HG02852 (cell line): ENCODE data around the gene TRIP13.
"Not testable (repeated sequence)": the region's sequence is repeated elsewhere in the genome, so short reads cannot be mapped to it uniquely, and the experiment has no call there.

Experiments used
- ATAC-seq: cut with Tn5 transposase; IDR thresholded peaks from one replicate; pipeline ENCODE4 v1.9.1; 2021; ENCODE audit warnings: mild to moderate bottlenecking, moderate library complexity; ENCODE audit not compliant: unreplicated experiment

TRIP13 gene

GRCh38 chr5:871596-872298 lies 20.9 kb upstream of the TRIP13 start:
- no peak for ATAC-seq

DNA sequence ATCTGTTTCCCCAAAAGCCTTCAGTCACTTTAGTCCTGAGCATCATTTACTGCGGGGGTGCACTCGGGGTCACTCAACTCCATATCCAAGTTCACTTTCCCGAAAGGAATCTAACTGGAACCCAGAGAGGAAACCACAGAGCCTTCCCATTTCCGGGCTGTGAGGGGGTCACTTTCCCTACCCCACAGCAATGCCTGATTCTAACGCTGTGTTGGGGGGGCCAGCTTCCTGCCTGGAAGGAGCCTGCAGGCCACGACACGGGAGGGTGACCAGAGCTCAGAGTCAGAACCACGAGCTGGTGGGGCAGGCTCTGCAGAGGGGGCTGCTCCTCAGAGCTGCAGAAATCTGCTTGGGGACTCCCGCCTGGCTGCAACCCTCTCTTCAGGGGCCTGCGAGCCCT lies 20.4 kb upstream of the TRIP13 start:
- ATAC-seq, result no peak

- ATAC-seq, result no peak
Observed at GRCh38 chr5:873328-873727, 19.4 kb upstream of the TRIP13 start.

DNA sequence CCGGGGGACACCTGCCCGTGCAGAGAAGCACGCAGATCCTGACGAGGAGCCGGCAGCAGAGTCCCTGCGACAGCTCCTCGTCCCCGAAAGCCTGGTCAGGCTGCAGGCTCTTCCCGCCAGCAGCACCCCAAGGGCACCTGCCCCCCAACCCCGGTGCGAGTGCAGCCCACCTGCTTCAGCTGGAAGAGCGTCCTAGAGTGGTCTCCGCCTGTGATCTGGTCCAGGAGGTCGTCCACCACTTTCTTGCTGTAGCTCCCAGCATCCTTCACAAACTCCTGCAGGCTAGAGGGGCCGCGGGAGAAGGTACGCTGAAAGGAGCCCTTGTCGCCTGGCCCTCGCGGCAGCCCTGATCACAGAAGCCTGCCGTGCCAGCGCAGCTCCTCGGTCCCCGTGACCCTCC lies 16.8 kb upstream of the TRIP13 start:
- no peak for ATAC-seq

- no peak for ATAC-seq
Observed at GRCh38 chr5:876398-877365, 16.0 kb upstream of the TRIP13 start.

DNA sequence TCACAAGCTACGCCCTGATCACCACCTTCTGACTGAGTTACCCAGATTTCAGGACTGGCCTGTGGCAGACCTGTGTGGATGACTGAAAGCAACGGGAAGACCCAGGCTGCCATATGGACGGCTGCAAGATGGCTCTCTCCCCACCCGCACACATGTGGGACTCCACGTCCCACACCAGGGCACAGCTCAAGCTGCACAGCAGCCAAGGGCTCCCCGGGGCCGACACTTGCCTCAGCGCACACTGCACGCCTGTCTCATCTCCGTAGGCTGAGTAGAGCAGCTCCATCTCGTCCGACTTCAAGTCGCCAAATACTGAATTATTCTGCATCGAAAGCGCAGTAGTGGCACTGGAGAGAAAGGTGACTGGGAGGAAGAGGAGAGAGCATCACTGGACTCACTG lies 14.6 kb upstream of the TRIP13 start:
- ATAC-seq, result no peak

GRCh38 chr5:878677-879076 lies 14.0 kb upstream of the TRIP13 start:
- ATAC-seq, result not testable (repeated sequence)

DNA sequence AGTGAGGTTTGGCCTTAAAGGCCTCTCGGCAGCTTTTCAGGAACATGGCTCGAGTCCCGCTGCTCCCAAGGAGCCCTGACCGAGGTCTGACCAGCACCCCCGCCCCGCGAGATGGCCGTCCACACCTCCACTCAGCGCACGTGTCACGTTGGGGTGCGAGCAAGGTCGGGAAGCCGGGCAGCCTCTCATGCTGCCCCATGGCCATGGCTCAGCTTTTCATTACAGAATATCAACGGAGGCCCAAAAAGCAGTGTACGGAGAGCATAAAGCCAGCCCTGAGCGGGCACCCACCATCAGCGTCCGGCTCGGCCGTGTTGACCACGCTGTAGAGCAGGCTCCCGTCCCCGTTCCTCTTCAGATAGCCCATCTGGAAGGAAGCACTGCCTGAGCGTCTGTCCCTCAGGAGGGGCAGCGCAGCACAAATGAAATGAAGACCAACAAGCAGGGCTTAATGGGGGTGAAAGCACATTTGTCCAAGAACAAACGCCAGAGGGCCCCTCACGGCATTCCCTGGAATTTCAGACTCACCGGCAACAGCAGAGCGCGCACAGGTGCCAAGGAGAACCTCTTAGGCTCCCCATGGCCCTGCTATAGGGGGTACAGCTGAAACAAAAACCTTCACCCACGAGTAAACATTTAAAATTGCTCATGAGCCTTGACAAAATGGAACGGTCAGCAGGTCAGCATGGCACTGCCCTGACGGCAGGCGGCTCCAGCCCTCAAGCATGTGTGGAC lies 11.7 kb upstream of the TRIP13 start:
- no peak for ATAC-seq

GRCh38 chr5:881551-881935 lies 11.1 kb upstream of the TRIP13 start:
- no peak for ATAC-seq

DNA sequence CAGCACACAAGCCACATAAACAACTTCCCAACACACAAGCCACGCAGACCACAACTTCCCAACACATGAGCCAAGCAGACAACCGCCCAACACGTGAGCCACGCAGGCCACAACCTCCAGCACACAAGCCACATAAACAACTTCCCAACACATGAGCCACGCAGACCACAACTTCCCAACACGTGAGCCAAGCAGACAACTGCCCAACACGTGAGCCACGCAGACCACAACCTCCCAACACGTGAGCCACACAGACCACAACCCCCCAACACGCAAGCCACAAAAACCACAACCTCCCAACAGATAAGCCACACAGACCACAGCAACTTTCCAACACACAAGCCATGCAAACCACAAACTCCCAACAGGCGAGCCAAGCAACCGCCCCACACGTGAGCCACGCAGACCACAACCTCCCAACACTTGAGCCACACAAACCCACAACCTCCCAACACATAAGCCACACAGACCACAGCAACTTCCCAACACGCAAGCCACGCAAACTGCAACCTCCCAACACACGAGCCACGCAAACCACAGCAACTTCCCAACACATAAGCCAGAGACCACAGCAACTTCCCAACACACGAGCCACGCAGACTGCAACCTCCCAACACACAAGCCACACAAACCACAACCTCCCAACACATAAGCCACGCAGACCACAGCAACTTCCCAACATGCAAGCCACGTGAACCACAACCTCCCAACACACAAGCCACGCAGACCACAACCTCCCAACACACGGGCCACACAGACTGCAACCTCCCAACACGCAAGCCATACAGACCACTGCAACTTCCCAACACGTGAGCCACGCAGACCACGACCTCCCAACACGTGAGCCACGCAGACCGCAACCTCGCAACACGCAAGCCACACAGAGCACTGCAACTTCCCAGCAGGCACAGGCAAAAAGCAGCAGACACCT lies 10.2 kb upstream of the TRIP13 start:
- ATAC-seq, result no peak

DNA sequence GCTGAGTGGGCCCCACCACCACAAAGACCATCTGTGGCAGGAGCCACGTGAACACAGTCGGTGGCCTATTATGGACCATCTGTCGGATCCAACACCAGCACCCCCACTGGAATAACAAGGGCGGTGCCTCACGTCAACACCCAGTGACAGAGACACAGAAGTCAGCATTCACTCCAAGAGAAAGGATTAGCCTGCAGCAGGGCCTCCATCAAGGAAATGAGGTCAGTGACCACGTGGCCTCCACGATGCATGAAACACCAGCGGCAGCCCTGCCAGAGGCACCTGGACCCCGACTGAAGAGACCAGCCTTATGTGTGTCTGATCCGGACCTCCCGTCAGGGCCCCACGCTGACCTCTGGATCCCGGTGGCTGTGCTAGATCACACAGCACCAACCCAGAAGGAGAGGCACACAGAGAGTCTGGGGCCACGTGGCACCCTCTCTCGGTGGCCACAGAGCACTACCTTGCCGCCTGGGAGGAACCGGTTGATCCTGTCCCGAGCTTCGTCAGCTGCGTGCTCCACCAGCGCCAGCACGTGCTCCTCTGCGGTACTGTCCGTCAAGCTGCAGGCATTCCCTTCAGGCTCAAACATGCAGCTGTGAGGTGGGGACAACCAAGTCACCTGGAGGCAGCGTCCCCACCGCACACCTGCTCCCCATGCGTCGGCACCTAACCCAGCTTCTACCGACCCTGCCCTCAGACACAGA lies 9.1 kb upstream of the TRIP13 start:
- no peak for ATAC-seq

- ATAC-seq, result no peak
Observed at GRCh38 chr5:884345-885126, 8.1 kb upstream of the TRIP13 start.

- ATAC-seq, result no peak
Observed at GRCh38 chr5:885127-885442, 7.6 kb upstream of the TRIP13 start.

- no peak for ATAC-seq
Observed at GRCh38 chr5:885529-885928, 7.2 kb upstream of the TRIP13 start.

DNA sequence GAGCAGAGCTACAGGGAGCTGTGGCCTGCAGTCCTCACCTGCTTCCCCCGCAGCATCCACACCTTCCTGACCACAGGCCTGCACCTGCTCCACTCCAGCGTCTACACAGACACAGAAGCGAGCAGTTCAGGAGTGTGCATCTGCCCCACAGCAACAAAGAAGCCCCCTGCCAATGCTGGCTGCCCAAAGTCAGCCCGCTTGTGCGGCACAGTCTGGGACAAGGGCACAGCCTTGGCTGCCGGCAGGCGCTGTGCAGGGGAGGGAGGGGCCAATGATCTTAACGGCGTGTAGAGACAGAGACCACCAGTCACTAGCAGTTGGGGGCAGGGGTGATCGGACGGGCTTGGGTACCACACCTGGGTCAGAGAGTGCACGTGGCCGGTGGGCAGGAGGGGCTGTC lies 6.6 kb upstream of the TRIP13 start:
- no peak for ATAC-seq

GRCh38 chr5:886716-887325 lies 5.9 kb upstream of the TRIP13 start:
- ATAC-seq, result no peak

DNA sequence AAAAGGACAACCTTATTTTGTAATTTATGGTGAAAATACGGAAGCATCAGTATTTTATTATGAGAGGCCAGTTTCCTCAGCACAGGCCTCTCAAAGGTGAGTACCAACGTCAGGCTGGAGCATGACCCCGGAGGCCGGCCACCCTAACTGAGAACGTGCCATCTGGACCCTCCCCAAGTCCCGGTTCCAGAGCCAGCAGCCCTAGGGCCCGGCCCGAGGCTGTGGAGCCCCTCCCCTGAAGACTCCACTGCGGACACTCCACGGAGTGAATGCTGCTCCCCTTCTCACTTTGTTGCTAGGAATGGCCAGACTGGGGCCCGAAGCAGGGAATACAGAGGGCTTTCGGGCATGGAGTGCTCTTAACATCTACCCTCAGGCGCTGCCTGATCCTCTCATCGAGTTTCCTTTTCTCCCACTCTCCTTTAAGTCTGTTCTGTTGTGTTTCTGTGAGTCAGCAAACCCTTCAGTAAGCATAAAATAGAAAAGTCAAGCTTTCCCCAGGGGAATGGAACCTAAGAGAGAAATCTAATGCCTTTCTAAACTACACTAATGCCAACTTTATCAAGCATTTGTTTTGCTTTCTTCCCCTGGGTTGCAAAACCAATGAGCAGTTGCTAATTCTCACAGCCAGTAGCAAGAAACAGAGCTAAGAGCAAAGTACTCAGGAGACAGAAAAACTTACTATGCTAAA lies 4.6 kb upstream of the TRIP13 start:
- no peak for ATAC-seq

DNA sequence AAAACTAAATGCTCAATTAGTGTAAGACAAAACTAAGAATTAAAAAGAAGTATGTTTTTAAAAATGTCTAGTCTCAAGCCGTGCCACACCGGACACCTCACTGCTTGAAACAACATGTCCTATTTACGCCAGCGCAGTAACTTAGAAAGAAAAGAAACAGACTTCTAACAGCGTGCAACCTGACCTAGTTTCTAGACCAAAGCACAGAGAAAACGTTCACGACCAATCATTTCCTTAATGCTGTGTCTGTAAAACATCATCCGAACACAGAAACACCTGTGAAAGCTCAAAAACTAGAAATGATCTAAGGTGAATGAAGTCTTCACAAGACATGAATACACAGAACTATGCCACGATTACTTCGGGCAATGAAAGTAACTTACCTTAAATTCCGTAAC lies 4.0 kb upstream of the TRIP13 start:
- no peak for ATAC-seq
